B cell (primary cell): ENCODE measurements around the gene CNTNAP2. TPM values are rescaled to one million over a fixed set of nuclear protein-coding genes. Genes with fewer than 3 reads are reported as not detected.

Experiments used
- ATAC-seq: fragments of 200-7000 bp; cut with Tn5 transposase; one replicate; pipeline ENCODE4 v1.10.0; 2021; ENCODE audit warnings: low read depth, mild to moderate bottlenecking, moderate number of reproducible peaks, moderate library complexity
- CTCF ChIA-PET: fragments of 350-600 bp; sonication (Branson Sonifier 250); formaldehyde crosslinking; loops from one replicate; lab custom pipeline; 2021; ENCODE audit warnings: antibody characterized with exemption, inconsistent platforms; lab: Charles Lee
- POLR2A ChIA-PET: fragments of 350-600 bp; sonication (Branson Sonifier 250); formaldehyde crosslinking; loops from one replicate; lab custom pipeline; 2021; ENCODE audit warnings: antibody characterized with exemption; lab: Charles Lee
- DNase-seq: peaks from one replicate; pipeline ENCODE4 v3.0.0; 2013
- H2AFZ ChIP-seq: 2 replicates; pipeline ENCODE4 v1.6.1; 2012; ENCODE audit warnings: mild to moderate bottlenecking, low read depth, low read length; ENCODE audit not compliant: insufficient read depth, poor library complexity, severe bottlenecking
- H3K27ac ChIP-seq, 2 donors: 1 replicate in 1 of 2; 2 replicates in 1 of 2; pipeline ENCODE4 v1.5.1; 2012 to 2013; ENCODE audit warnings: low read length in 2 of 2, mild to moderate bottlenecking in 2 of 2, moderate library complexity in 1 of 2
- H3K27me3 ChIP-seq, 4 experiments: fragments of 200-600 bp in 1 of 4; sonication (generic) in 1 of 4; replicated peaks in 1 of 4; 1 replicate in 2 of 4; 2 replicates in 2 of 4; pipeline versions ENCODE4 v1.6.1 to v1.7.0; 2013 to 2016; ENCODE audit warnings: low read length in 3 of 4, mild to moderate bottlenecking in 2 of 4, mixed read lengths in 1 of 4, moderate library complexity in 1 of 4; ENCODE audit not compliant: insufficient read depth in 4 of 4, control insufficient read depth in 3 of 4; ENCODE audit errors: control extremely low read depth in 1 of 4
- H3K36me3 ChIP-seq, 2 experiments: replicated peaks in 1 of 2; 1 replicate in 1 of 2; 2 replicates in 1 of 2; pipeline versions ENCODE4 v1.6.1 to v1.7.1; 2013; ENCODE audit warnings: low read length in 1 of 2; ENCODE audit not compliant: insufficient read depth in 2 of 2, control insufficient read depth in 1 of 2; ENCODE audit errors: control extremely low read depth in 1 of 2, extremely low read depth in 1 of 2
- H3K4me1 ChIP-seq, 2 donors: fragments of 200-600 bp in 1 of 2; sonication (generic) in 1 of 2; 1 replicate in 1 of 2; 2 replicates in 1 of 2; pipeline versions ENCODE4 v1.5.1 to v1.6.1; 2013 to 2017; ENCODE audit warnings: low read length in 2 of 2; ENCODE audit not compliant: control insufficient read depth in 2 of 2, insufficient read depth in 2 of 2
- H3K4me2 ChIP-seq: replicated peaks from 2 replicates; pipeline ENCODE3; 2012; ENCODE audit warnings: mild to moderate bottlenecking, low read depth, low read length; ENCODE audit not compliant: poor library complexity, severe bottlenecking
- H3K4me3 ChIP-seq, 5 experiments: fragments of 200-600 bp in 1 of 5; sonication (generic) in 1 of 5; 1 replicate in 3 of 5; 2 replicates in 2 of 5; pipeline versions ENCODE4 v1.5.1 to v1.7.0; 2011 to 2016; ENCODE audit warnings: low read length in 4 of 5, mild to moderate bottlenecking in 4 of 5, low read depth in 2 of 5, control low read depth in 1 of 5, moderate library complexity in 1 of 5; ENCODE audit not compliant: insufficient read depth in 1 of 5; ENCODE audit errors: control extremely low read depth in 1 of 5, extremely low read depth in 1 of 5
- H3K79me2 ChIP-seq: fragments of 200-600 bp; sonication (generic); one replicate; pipeline ENCODE4 v1.6.0; 2016; ENCODE audit warnings: low read length; ENCODE audit not compliant: control insufficient read depth, insufficient read depth
- H3K9ac ChIP-seq: fragments of 200-600 bp; sonication (generic); 2 replicates; pipeline ENCODE4 v1.6.1; 2017; ENCODE audit warnings: mild to moderate bottlenecking, low read length, moderate library complexity
- H3K9me3 ChIP-seq, 3 donors: one replicate each; pipeline versions ENCODE4 v1.6.1 to v1.7.1; 2013; ENCODE audit warnings: low read length in 2 of 3; ENCODE audit not compliant: control insufficient read depth in 2 of 3, insufficient read depth in 1 of 3; ENCODE audit errors: control extremely low read depth in 1 of 3
- H4K20me1 ChIP-seq: 2 replicates; pipeline ENCODE4 v1.6.0; 2012; ENCODE audit warnings: mild to moderate bottlenecking, low read length; ENCODE audit not compliant: insufficient read depth, control insufficient read depth, poor library complexity, severe bottlenecking
- H3K27ac Mint-ChIP-seq: one replicate; pipeline ENCODE4 v1.8.0; 2021; ENCODE audit warnings: mixed read lengths
- H3K27me3 Mint-ChIP-seq: one replicate; pipeline ENCODE4 v1.8.0; 2021; ENCODE audit warnings: mixed read lengths
- H3K4me1 Mint-ChIP-seq: one replicate; pipeline ENCODE4 v1.8.0; 2021; ENCODE audit warnings: mixed read lengths
- H3K4me3 Mint-ChIP-seq: one replicate; pipeline ENCODE4 v1.8.0; 2021; ENCODE audit warnings: mixed read lengths
- H3K9me3 Mint-ChIP-seq: one replicate; pipeline ENCODE4 v1.8.0; 2022; ENCODE audit warnings: mixed read lengths; ENCODE audit not compliant: insufficient read depth
- CTCF ChIP-seq: fragments of 200-600 bp; IDR thresholded peaks from one replicate; pipeline ENCODE4 v1.8.0; 2022; ENCODE audit warnings: antibody characterized with exemption, mild to moderate bottlenecking
- EZH2 ChIP-seq: IDR thresholded peaks from 2 replicates; pipeline ENCODE4 v1.6.1; 2012; ENCODE audit warnings: borderline replicate concordance, low read depth, mild to moderate bottlenecking, moderate library complexity, low read length; ENCODE audit not compliant: insufficient read depth, poor library complexity, severe bottlenecking
- WGBS: methylation state at CpG from one replicate; pipeline ENCODE4 v1.1.5; 2013; ENCODE audit warnings: missing lambda C conversion rate; ENCODE audit not compliant: insufficient coverage; 5-methylcytosine and 5-hydroxymethylcytosine counted together
- intact Hi-C: fragments of 100-400 bp; cut with micrococcal nuclease; formaldehyde crosslinking; loops from one replicate; pipeline ENCODE4 v1.10.0; 2022
- polyA plus RNA-seq: library from polyadenylated mRNA; depleted of rRNA; stranded (reverse); fragments of >200 nt; gene quantifications from 2 replicates; pipeline ENCODE4 v1.2.3, GENCODE V29; 2012
- total RNA-seq, 2 donors: library from RNA; stranded (reverse); fragments of 120-200 nt in 1 of 2; gene quantifications; 1 replicate in 1 of 2; 2 replicates in 1 of 2; pipeline versions ENCODE4 v1.2.3 to v1.2.4, GENCODE V29; 2013 to 2022

Gene CNTNAP2
- total and polyA plus RNA-seq, 2 donors (not counting 1 experiment from before 2014, with no cell fraction given): 7.4 to 16.6 TPM

- Histone ChIP-seq H3K79me2 (no peaks in the 10 kb centered on the region), H3K4me2 (no peak overlapping the region), H3K27me3 (no peaks in the 10 kb centered on the region), H4K20me1 (no peaks in the 10 kb centered on the region), H3K9me3 (no peaks in the 10 kb centered on the region), H3K4me3 (no peak overlapping the region), H3K4me1 (no peaks in the 10 kb centered on the region), H2AFZ (no peak overlapping the region), H3K9ac (no peak overlapping the region), H3K36me3 (no peaks in the 10 kb centered on the region), H3K27ac (no peak overlapping the region)
- POLR2A ChIA-PET: no interaction called here
- H3K27me3 Mint-ChIP-seq: no peaks in the 10 kb centered on the region
- CTCF ChIA-PET: no interaction called here
- no peak for ATAC-seq
- H3K4me3 Mint-ChIP-seq: no peak overlapping the region
- no peak overlapping the region for H3K27ac Mint-ChIP-seq
- no peak for TF ChIP-seq EZH2
- TF ChIP-seq CTCF: no peak
- no peaks in the 10 kb centered on the region for H3K9me3 Mint-ChIP-seq
- intact Hi-C loops: no loop called here
- 97% methylated on average over 3 of the region's 3 CpGs for WGBS
- no peaks in the 10 kb centered on the region for H3K4me1 Mint-ChIP-seq
- no peak for DNase-seq
Measured at GRCh38 chr7:146713934-146714333, 597.3 kb downstream of the CNTNAP2 start.

DNA sequence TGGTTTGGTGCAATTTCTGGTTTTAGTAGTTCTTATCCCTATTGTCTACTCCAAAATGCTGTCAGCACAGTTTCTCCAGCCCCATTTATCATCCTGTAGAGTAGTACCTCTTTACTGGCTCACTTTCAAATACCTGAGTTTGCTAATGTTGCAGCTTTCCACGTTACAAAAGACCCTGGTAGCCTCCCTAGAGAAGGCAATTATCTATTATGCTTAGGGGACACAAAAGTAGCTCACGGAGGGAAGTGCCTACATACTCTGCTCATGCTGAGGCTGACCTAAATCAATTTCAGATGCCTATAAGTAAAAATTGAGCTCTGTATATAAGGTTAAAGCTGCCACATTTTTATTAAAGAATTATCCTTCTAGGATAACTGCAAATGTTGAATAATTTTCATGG lies 603.6 kb downstream of the CNTNAP2 start:
- intact Hi-C loops: no loop called here
- POLR2A ChIA-PET: no interaction called here
- no peaks in the 10 kb centered on the region for H3K4me1 ChIP-seq
- H4K20me1 ChIP-seq: no peaks in the 10 kb centered on the region
- ATAC-seq (no peak), DNase-seq (no peak)
- H3K9me3 Mint-ChIP-seq: peaks cover 3% of the 10 kb centered on the region
- H3K36me3 ChIP-seq: no peaks in the 10 kb centered on the region
- no peak overlapping the region for H3K27ac Mint-ChIP-seq
- peaks cover 0 to 5% (median 0%) of the 10 kb centered on the region in 3 donors for H3K9me3 ChIP-seq
- no peaks in the 10 kb centered on the region for H3K27me3 Mint-ChIP-seq
- H3K4me3 Mint-ChIP-seq: no peak overlapping the region
- H2AFZ ChIP-seq: no peak overlapping the region
- no peak overlapping the region for H3K27ac ChIP-seq
- H3K9ac ChIP-seq: no peak overlapping the region
- no peaks in the 10 kb centered on the region for H3K27me3 ChIP-seq
- H3K4me3 ChIP-seq: no peak overlapping the region
- no peak overlapping the region for H3K4me2 ChIP-seq
- WGBS: 33% methylated on average over 1 of the region's 2 CpGs
- CTCF ChIA-PET: no interaction called here
- no peaks in the 10 kb centered on the region for H3K4me1 Mint-ChIP-seq
- TF ChIP-seq EZH2: no peak
- no peak for TF ChIP-seq CTCF
- H3K79me2 ChIP-seq: no peaks in the 10 kb centered on the region
